Colonic mucosa (tissue), 4 donors: ENCODE results near the gene PTGIS. TPM values are rescaled to one million over a fixed set of nuclear protein-coding genes. Genes with fewer than 3 reads are reported as not detected.
"Not testable (repeated sequence)": the region's sequence is repeated elsewhere in the genome, so short reads cannot be mapped to it uniquely, and the experiment has no call there.

Experiments used
- DNase-seq: peaks from one replicate; pipeline ENCODE4 v3.0.0-alpha.2; 2020
- H3K27ac ChIP-seq: fragments of 200-600 bp; one replicate; pipeline ENCODE4 v1.8.0; 2021
- H3K27me3 ChIP-seq: fragments of 200-600 bp; one replicate; pipeline ENCODE4 v1.8.0; 2021
- H3K36me3 ChIP-seq: fragments of 200-600 bp; one replicate; pipeline ENCODE4 v1.8.0; 2021
- H3K4me1 ChIP-seq: fragments of 200-600 bp; one replicate; pipeline ENCODE4 v1.8.0; 2021; ENCODE audit warnings: mild to moderate bottlenecking
- H3K4me3 ChIP-seq: fragments of 200-600 bp; one replicate; pipeline ENCODE4 v1.8.0; 2021
- H3K9ac ChIP-seq, 2 donors: one replicate each; pipeline ENCODE4 v1.7.0; 2013; ENCODE audit warnings: control low read depth in 2 of 2, low read depth in 2 of 2, low read length in 2 of 2
- H3K9me3 ChIP-seq: fragments of 200-600 bp; one replicate; pipeline ENCODE4 v1.8.0; 2021
- intact Hi-C: fragments of 100-400 bp; cut with DNase I; formaldehyde crosslinking; loops from one replicate; pipeline ENCODE4 v1.14.1; 2022
- total RNA-seq, 2 donors: library from RNA; stranded (reverse); fragmentation: NEBNext Ultra II Directional in 1 of 2; extraction: Animal tissue kit (Norgen Biotek cat#: 25700) in 1 of 2; gene quantifications; one replicate each; pipeline ENCODE4 v1.2.1, GENCODE V29; 2021
- TF ChIP-seq, protein P1 (sequence below): fragments of 200-600 bp; IDR thresholded peaks from one replicate; pipeline ENCODE4 v1.8.0; 2022; ENCODE audit warnings: antibody characterized with exemption, mild to moderate bottlenecking
- donor health status: healthy.
- donor health status: DM: no; HTN: no; CAD: no.
- donor health status: DM: no; HTN: no; CAD: no.

PTGIS gene
- total RNA-seq: 1 to 10 TPM in 1 of 2 donors, under 1 TPM in 1; 0.94 to 8.0 TPM

- Histone ChIP-seq H3K27ac (peak within 1 kb of the TSS; percentile 32), H3K9ac (peak within 1 kb of the TSS in 1 of 2 donors; percentile 50), H3K36me3 (no peaks in the 10 kb centered on the region), H3K9me3 (no peaks in the 10 kb centered on the region), H3K4me3 (peak within 1 kb of the TSS; percentile 22), H3K4me1 (no peaks in the 10 kb centered on the region), H3K27me3 (peaks cover 18% of the 10 kb centered on the region)
- TF ChIP-seq, protein P1, sequence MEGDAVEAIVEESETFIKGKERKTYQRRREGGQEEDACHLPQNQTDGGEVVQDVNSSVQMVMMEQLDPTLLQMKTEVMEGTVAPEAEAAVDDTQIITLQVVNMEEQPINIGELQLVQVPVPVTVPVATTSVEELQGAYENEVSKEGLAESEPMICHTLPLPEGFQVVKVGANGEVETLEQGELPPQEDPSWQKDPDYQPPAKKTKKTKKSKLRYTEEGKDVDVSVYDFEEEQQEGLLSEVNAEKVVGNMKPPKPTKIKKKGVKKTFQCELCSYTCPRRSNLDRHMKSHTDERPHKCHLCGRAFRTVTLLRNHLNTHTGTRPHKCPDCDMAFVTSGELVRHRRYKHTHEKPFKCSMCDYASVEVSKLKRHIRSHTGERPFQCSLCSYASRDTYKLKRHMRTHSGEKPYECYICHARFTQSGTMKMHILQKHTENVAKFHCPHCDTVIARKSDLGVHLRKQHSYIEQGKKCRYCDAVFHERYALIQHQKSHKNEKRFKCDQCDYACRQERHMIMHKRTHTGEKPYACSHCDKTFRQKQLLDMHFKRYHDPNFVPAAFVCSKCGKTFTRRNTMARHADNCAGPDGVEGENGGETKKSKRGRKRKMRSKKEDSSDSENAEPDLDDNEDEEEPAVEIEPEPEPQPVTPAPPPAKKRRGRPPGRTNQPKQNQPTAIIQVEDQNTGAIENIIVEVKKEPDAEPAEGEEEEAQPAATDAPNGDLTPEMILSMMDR: no peak
- DNase-seq: no peak
- intact Hi-C loops: no loop called here
These were observed at the start of gene PTGIS for GRCh38 chr20:49567421-49568277. PTGIS (minus strand) TSS chr20:49568137; CDS start chr20:49568116, 21 bp downstream.

- H3K4me1 ChIP-seq, H3K4me3 ChIP-seq, H3K27ac ChIP-seq, H3K27me3 ChIP-seq, DNase-seq, H3K9ac ChIP-seq, H3K9me3 ChIP-seq, H3K36me3 ChIP-seq: not testable (repeated sequence)
- intact Hi-C loops: loop anchor here (10.0 kb wide), 1 partner anchor 307 kb away; no protein-coding TSS in a partner anchor
These were observed 49.5 kb upstream of the PTGIS start for GRCh38 chr20:49617394-49617793.

- intact Hi-C loops: loop anchor here (10.0 kb wide), 1 partner anchor 308 kb away; no protein-coding TSS in a partner anchor
- Histone ChIP-seq H3K4me1 (peaks cover 2% of the 10 kb centered on the region), H3K27ac (no peak overlapping the region), H3K36me3 (no peaks in the 10 kb centered on the region), H3K9me3 (no peaks in the 10 kb centered on the region), H3K4me3 (no peak overlapping the region), H3K27me3 (no peaks in the 10 kb centered on the region), H3K9ac (no peak overlapping the region)
- no peak for DNase-seq
- TF ChIP-seq, protein P1: no peak
These were observed 48.4 kb upstream of the PTGIS start for GRCh38 chr20:49616154-49617007.

DNA sequence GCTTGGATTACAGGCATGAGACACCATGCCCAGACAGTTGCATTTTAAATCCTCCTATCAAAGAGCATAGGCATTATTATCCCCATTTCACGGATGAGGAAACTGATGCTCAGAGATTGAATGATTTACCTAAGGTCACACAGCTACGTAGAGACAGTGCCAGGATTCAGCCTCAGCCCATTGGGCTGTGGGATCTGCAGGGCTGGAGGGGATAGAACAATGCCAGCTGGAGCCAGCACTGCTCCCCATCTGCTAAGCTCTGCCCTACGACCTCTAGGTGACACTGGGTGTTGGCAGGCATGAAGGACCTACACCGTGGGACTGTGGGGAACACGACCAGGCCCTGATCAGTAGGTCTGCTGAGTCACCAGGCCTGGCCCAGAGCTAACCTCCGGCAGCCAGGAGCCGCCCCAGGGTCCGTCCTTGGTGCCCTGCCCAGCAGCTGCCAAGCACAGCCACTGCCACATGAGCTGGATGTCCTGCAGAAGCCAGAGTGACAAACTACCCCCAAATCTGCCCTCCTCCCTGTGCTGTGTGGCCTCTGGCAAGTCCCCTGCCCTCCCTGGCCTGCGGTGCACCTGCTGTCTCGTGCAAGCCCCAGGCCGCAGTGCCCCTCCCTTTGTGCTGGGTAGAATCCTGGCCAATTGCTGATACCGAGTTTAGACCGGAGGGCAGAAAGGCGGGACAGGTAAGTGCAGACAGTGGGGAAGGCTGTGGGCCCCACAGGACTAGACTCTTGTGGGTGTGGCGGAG, 47.6 kb upstream of the PTGIS start:
- Histone ChIP-seq H3K4me3 (no peak overlapping the region), H3K27me3 (no peaks in the 10 kb centered on the region), H3K27ac (no peak overlapping the region), H3K4me1 (peaks cover 4% of the 10 kb centered on the region), H3K9me3 (no peaks in the 10 kb centered on the region), H3K36me3 (no peaks in the 10 kb centered on the region), H3K9ac (no peak overlapping the region)
- peak; percentile 50 for DNase-seq
- intact Hi-C loops: loop anchor here (10.0 kb wide), 1 partner anchor 309 kb away; no protein-coding TSS in a partner anchor
- TF ChIP-seq, protein P1: no peak

GRCh38 chr20:49615051-49615400, 47.1 kb upstream of the PTGIS start:
- not testable (repeated sequence) for H3K4me1 ChIP-seq, H3K27ac ChIP-seq, H3K27me3 ChIP-seq, H3K9me3 ChIP-seq, H3K36me3 ChIP-seq, H3K4me3 ChIP-seq, H3K9ac ChIP-seq, DNase-seq
- intact Hi-C loops: loop anchor here (10.0 kb wide), 1 partner anchor 310 kb away; no protein-coding TSS in a partner anchor
